ENCODE data around the gene WFIKKN1. TPM values are rescaled to one million over a fixed set of nuclear protein-coding genes. Genes with fewer than 3 reads are reported as not detected.

WFIKKN1 gene
- total and polyA plus RNA-seq, 12 donors = 0.18 to 3.9 (median 0.45) TPM; not detected in 2

DNA sequence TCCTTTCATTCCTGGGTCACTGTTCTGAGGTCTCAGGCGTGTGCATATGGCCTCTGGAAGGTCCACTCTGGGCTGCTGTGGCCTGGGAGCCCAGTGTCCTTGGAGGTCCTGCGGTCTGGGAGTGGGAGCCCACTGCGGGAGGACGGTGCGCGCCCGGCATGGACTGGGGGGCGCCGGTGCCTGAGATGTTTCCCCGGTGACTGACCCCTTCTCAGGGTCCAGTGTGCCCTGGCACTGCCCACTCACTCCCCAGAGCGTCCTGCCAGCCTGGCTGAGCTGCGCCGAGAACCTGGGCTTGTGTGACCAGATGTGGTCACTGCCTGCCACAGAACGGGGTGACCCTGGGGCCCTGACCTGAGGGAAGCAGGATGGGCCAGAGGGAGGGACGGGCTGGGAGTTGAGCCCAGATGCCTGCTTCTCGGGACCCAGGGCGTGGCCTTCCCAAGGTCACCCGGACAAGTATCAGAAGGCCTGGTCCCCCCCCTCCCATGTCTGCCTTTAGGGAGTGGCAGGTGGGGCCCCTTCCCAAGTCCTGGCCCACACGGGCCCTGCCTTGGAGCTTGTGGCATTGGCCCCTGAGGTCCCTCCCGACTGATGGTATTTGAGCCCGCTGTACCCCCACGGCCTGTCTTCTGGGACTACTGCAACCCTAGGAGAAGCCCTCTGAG is 43.6 kb downstream of the WFIKKN1 start:
- peak in 4 of 7 donors; percentile 80 to 86 (median 82) for DNase-seq
- peaks cover 15 to 16% of the 10 kb centered on the region in 2 donors for H3K4me1 ChIP-seq (replicated peaks in 1 of 2)
- peak overlapping the region in 3 of 5 donors; percentile 49 to 77 (median 50) for H3K27ac ChIP-seq
- H3K4me3 ChIP-seq = no peak overlapping the region
- TF ChIP-seq CTCF (IDR thresholded peaks at IDR 0.05) (no peak), POLR2A (IDR thresholded peaks at IDR 0.05) (no peak)
- peaks cover 0 to 44% of the 10 kb centered on the region in 2 donors for H3K36me3 ChIP-seq (replicated peaks in 1 of 2)
- intact Hi-C loops (cut with DNase I) = no loop called here
- no peaks in the 10 kb centered on the region for H3K27me3 ChIP-seq
- no peaks in the 10 kb centered on the region for H3K9me3 ChIP-seq (replicated peaks in 1 of 3)
- 50 to 60% (median 55%) methylated on average over 9 to 22 of the region's 22 CpGs for WGBS, 4 donors

GRCh38 chr16:674968-675883 is 44.4 kb downstream of the WFIKKN1 start, which contains the start of gene RHBDL1:
TSS of gene RHBDL1 (plus strand) at chr16:675671. CDS start at chr16:675791, 120 bp downstream.
- DNase-seq = peak in 2 of 7 donors; percentile 61 to 62
- no peaks in the 10 kb centered on the region for H3K9me3 ChIP-seq (replicated peaks in 1 of 3)
- TF ChIP-seq CTCF (IDR thresholded peaks at IDR 0.05) (peak in 1 of 6 experiments; percentile 17), POLR2A (IDR thresholded peaks at IDR 0.05) (no peak)
- peaks cover 13 to 15% of the 10 kb centered on the region in 2 donors for H3K4me1 ChIP-seq (replicated peaks in 1 of 2)
- no peaks in the 10 kb centered on the region for H3K27me3 ChIP-seq
- H3K36me3 ChIP-seq (replicated peaks in 1 of 2) = peaks cover 0 to 35% of the 10 kb centered on the region in 2 donors
- peak within 1 kb of the TSS in 3 of 5 donors; percentile 47 to 77 (median 50) for H3K27ac ChIP-seq
- peak within 1 kb of the TSS in 1 of 4 donors; percentile 51 for H3K4me3 ChIP-seq
- WGBS, 4 donors = 5 to 6% methylated on average over 60 to 73 of the region's 73 CpGs; no CpG with 5 or more reads in 2 of the 4 donors
- intact Hi-C loops (cut with DNase I) = no loop called here

DNA sequence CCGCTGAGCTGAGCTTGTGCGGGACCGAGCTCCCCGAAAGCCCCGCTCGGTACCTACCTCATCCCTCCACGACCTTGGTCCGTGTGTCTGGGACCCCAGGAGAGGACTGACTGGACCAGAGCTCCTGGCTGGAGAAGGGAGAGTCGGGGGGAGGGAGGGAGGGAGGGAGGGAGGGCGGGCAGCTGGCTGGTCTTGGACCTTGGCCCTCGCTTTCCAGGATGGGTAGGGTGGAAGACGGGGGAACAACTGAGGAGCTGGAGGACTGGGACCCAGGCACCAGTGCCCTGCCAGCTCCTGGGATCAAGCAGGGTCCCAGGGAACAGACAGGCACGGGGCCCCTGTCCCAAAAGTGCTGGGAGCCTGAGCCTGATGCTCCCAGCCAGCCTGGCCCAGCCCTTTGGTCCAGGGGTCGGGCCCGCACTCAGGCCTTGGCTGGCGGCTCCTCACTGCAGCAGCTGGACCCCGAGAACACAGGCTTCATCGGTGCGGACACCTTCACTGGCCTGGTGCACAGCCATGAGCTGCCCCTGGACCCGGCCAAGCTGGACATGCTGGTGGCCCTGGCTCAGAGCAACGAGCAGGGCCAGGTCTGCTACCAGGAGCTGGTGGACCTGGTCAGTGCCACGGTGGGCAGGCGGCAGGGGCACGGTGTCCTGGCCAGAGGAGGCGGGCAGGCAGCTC is 45.2 kb downstream of the WFIKKN1 start:
- WGBS, 4 donors = 19 to 48% (median 32%) methylated on average over 3 to 25 of the region's 25 CpGs

More for the DNA sequence above, 45.2 kb downstream of the WFIKKN1 start:
- TF ChIP-seq POLR2A (IDR thresholded peaks at IDR 0.05) (no peak), CTCF (IDR thresholded peaks at IDR 0.05) (no peak)
- H3K9me3 ChIP-seq (replicated peaks in 1 of 3) = no peaks in the 10 kb centered on the region
- peaks cover 17 to 19% of the 10 kb centered on the region in 2 donors for H3K4me1 ChIP-seq (replicated peaks in 1 of 2)
- H3K4me3 ChIP-seq = peak overlapping the region in 1 of 4 donors; percentile 51
- H3K27ac ChIP-seq = peak overlapping the region in 1 of 5 donors; percentile 77
- intact Hi-C loops (cut with DNase I) = no loop called here
- H3K27me3 ChIP-seq = no peaks in the 10 kb centered on the region
- no peak for DNase-seq
- peaks cover 0 to 27% of the 10 kb centered on the region in 2 donors for H3K36me3 ChIP-seq (replicated peaks in 1 of 2)
